SU-DHL-6 (cell line): ENCODE measurements around the gene KIF4B.

Experiments
- EZH2phosphoT487 ChIP-seq: fragments of 200-600 bp; sonication (generic), shearing (Covaris generic); conservative IDR thresholded peaks from 2 replicates; pipeline ENCODE4 v1.6.1; 2018; ENCODE audit warnings: mild to moderate bottlenecking, antibody characterized with exemption, low read length, moderate library complexity, mixed read lengths
- TF ChIP-seq, protein P1 (sequence below): fragments of 200-600 bp; sonication (generic); IDR thresholded peaks from one replicate; pipeline ENCODE4 v1.5.1; 2017; ENCODE audit warnings: antibody characterized with exemption, mild to moderate bottlenecking, low read length, moderate library complexity; ENCODE audit not compliant: insufficient read depth, poor library complexity, severe bottlenecking

GRCh38 chr5:154995679-154996078, 17.9 kb upstream of the KIF4B start:
- TF ChIP-seq, protein P1, sequence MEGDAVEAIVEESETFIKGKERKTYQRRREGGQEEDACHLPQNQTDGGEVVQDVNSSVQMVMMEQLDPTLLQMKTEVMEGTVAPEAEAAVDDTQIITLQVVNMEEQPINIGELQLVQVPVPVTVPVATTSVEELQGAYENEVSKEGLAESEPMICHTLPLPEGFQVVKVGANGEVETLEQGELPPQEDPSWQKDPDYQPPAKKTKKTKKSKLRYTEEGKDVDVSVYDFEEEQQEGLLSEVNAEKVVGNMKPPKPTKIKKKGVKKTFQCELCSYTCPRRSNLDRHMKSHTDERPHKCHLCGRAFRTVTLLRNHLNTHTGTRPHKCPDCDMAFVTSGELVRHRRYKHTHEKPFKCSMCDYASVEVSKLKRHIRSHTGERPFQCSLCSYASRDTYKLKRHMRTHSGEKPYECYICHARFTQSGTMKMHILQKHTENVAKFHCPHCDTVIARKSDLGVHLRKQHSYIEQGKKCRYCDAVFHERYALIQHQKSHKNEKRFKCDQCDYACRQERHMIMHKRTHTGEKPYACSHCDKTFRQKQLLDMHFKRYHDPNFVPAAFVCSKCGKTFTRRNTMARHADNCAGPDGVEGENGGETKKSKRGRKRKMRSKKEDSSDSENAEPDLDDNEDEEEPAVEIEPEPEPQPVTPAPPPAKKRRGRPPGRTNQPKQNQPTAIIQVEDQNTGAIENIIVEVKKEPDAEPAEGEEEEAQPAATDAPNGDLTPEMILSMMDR = peak; percentile 14
- TF ChIP-seq EZH2phosphoT487 = no peak
